ENCODE data around the gene RBMS3. TPM values are rescaled to one million over a fixed set of nuclear protein-coding genes. Genes with fewer than 3 reads are reported as not detected.
A peak's percentile ranks its signal among the peaks of the same experiment; 100 is the strongest.

Gene RBMS3
- total RNA-seq, 1 experiment from 2014 or later, result 74.2 TPM

GRCh38 chr3:29637068-29637467, 356.2 kb downstream of the RBMS3 start:
- BruUV-seq (replicated peaks), result no TSS peak
- TF ChIP-seq CTCF (IDR thresholded peaks at IDR 0.05; ENCODE audit: unreplicated experiment), result no peak
- H3K27me3 Mint-ChIP-seq (ENCODE audit: insufficient read depth, unreplicated experiment), result no peaks in the 10 kb centered on the region
- CTCF ChIA-PET, result no interaction called here
- peaks cover 13% of the 10 kb centered on the region for H3K9me3 Mint-ChIP-seq (ENCODE audit: unreplicated experiment)
- H3K4me1 Mint-ChIP-seq (ENCODE audit: insufficient read depth, unreplicated experiment), result peaks cover 9% of the 10 kb centered on the region
- no peak overlapping the region for H3K4me3 Mint-ChIP-seq (ENCODE audit: unreplicated experiment)
- intact Hi-C loops (cut with micrococcal nuclease), result no loop called here
- no peak for DNase-seq (ENCODE audit: unreplicated experiment)
- POLR2A ChIA-PET, result no interaction called here
- no peaks in the 10 kb centered on the region for H3K36me3 Mint-ChIP-seq (ENCODE audit: insufficient read depth, unreplicated experiment)
- no peak overlapping the region for H3K27ac Mint-ChIP-seq (ENCODE audit: low read depth, unreplicated experiment)

GRCh38 chr3:29639578-29640290, 358.9 kb downstream of the RBMS3 start:
- no peak for DNase-seq (ENCODE audit: unreplicated experiment)
- peaks cover 9% of the 10 kb centered on the region for H3K4me1 Mint-ChIP-seq (ENCODE audit: insufficient read depth, unreplicated experiment)
- intact Hi-C loops (cut with micrococcal nuclease), result no loop called here
- H3K36me3 Mint-ChIP-seq (ENCODE audit: insufficient read depth, unreplicated experiment), result peaks cover 10% of the 10 kb centered on the region
- TF ChIP-seq CTCF (IDR thresholded peaks at IDR 0.05; ENCODE audit: unreplicated experiment), result no peak
- POLR2A ChIA-PET, result no interaction called here
- H3K4me3 Mint-ChIP-seq (ENCODE audit: unreplicated experiment), result no peak overlapping the region
- peaks cover 13% of the 10 kb centered on the region for H3K9me3 Mint-ChIP-seq (ENCODE audit: unreplicated experiment)
- no peak overlapping the region for H3K27ac Mint-ChIP-seq (ENCODE audit: low read depth, unreplicated experiment)
- CTCF ChIA-PET, result no interaction called here
- BruUV-seq (replicated peaks), result no TSS peak
- no peaks in the 10 kb centered on the region for H3K27me3 Mint-ChIP-seq (ENCODE audit: insufficient read depth, unreplicated experiment)

- peak; percentile 35 for DNase-seq (ENCODE audit: unreplicated experiment)
These were observed 361.6 kb downstream of the RBMS3 start for GRCh38 chr3:29642393-29643033.

More at GRCh38 chr3:29642393-29643033, 361.6 kb downstream of the RBMS3 start:
- no peaks in the 10 kb centered on the region for H3K9me3 Mint-ChIP-seq (ENCODE audit: unreplicated experiment)
- H3K4me3 Mint-ChIP-seq (ENCODE audit: unreplicated experiment), result no peak overlapping the region
- H3K27ac Mint-ChIP-seq (ENCODE audit: low read depth, unreplicated experiment), result no peak overlapping the region
- H3K4me1 Mint-ChIP-seq (ENCODE audit: insufficient read depth, unreplicated experiment), result peaks cover 9% of the 10 kb centered on the region
- intact Hi-C loops (cut with micrococcal nuclease), result no loop called here
- BruUV-seq (replicated peaks), result no TSS peak
- peaks cover 10% of the 10 kb centered on the region for H3K36me3 Mint-ChIP-seq (ENCODE audit: insufficient read depth, unreplicated experiment)
- no peak for TF ChIP-seq CTCF (IDR thresholded peaks at IDR 0.05; ENCODE audit: unreplicated experiment)
- H3K27me3 Mint-ChIP-seq (ENCODE audit: insufficient read depth, unreplicated experiment), result no peaks in the 10 kb centered on the region
- ChIA-PET CTCF (no interaction called here), POLR2A (interaction anchor here (1.0 kb wide), 1 partner anchor 15 kb away, joined by 6 read pairs; no protein-coding TSS in a partner anchor)

Measured in MCF 10A (cell line).